Gastroesophageal sphincter (tissue), 4 donors: ENCODE data around the gene CEP112. TPM values are rescaled to one million over a fixed set of nuclear protein-coding genes. Genes with fewer than 3 reads are reported as not detected.

Source experiments
- ATAC-seq: fragments of 150-250 bp; one replicate; pipeline ENCODE4 v1.9.1; 2016; ENCODE audit warnings: mild to moderate bottlenecking, moderate library complexity
- H3K27ac ChIP-seq, 4 donors: fragments of 200-600 bp; sonication (generic) in 3 of 4; 1 replicate in 3 of 4; 2 replicates in 1 of 4; pipeline ENCODE4 v1.5.1; 2016 to 2019
- H3K27me3 ChIP-seq: fragments of 200-600 bp; sonication (generic); one replicate; pipeline ENCODE4 v1.5.1; 2019
- H3K36me3 ChIP-seq, 2 donors: fragments of 200-600 bp; sonication (generic); one replicate each; pipeline ENCODE4 v1.5.1; 2019; ENCODE audit warnings: control low read depth in 1 of 2
- H3K4me1 ChIP-seq, 3 donors: fragments of 200-600 bp; sonication (generic); 1 replicate in 2 of 3; 2 replicates in 1 of 3; pipeline ENCODE4 v1.5.1; 2016 to 2019; ENCODE audit warnings: control low read depth in 2 of 3
- H3K4me3 ChIP-seq, 2 donors: fragments of 200-600 bp; sonication (generic); one replicate each; pipeline ENCODE4 v1.5.1; 2019; ENCODE audit warnings: mild to moderate bottlenecking in 1 of 2, moderate library complexity in 1 of 2
- H3K9me3 ChIP-seq, 3 donors: fragments of 200-600 bp; sonication (generic); one replicate each; pipeline ENCODE4 v1.5.1; 2017 to 2019; ENCODE audit warnings: control low read depth in 2 of 3
- EP300 ChIP-seq: sonication (generic); formaldehyde crosslinking; IDR thresholded peaks from one replicate; pipeline ENCODE4 v1.6.1; 2017; ENCODE audit warnings: antibody characterized with exemption, mild to moderate bottlenecking
- POLR2A ChIP-seq, 2 donors: fragments of 450-650 bp; IDR thresholded peaks; one replicate each; pipeline ENCODE4 v1.6.1; 2017; ENCODE audit warnings: antibody characterized with exemption in 2 of 2, mild to moderate bottlenecking in 2 of 2, moderate library complexity in 1 of 2
- POLR2AphosphoS5 ChIP-seq: sonication (generic); formaldehyde crosslinking; IDR thresholded peaks from one replicate; pipeline ENCODE4 v1.6.1; 2017; ENCODE audit warnings: antibody characterized with exemption
- WGBS, 2 donors: methylation state at CpG; one replicate each; pipeline ENCODE4 v1.1.5; 2018; ENCODE audit warnings: low coverage in 1 of 2; 5-methylcytosine and 5-hydroxymethylcytosine counted together
- total RNA-seq, 4 donors: library from RNA; depleted of rRNA; stranded (reverse); fragments of >200 nt; gene quantifications; one replicate each; pipeline ENCODE4 v1.1.0, GENCODE V29; 2016
- TF ChIP-seq, protein P1 (sequence below), 4 experiments: fragments of 200-600 bp in 2 of 4; fragments of 450-650 bp in 2 of 4; sonication (generic) in 1 of 4; IDR thresholded peaks; one replicate each; pipeline ENCODE4 v1.5.1; 2017 to 2019; ENCODE audit warnings: antibody characterized with exemption in 4 of 4, mild to moderate bottlenecking in 2 of 4, moderate library complexity in 2 of 4

CEP112 gene
- total RNA-seq, 4 donors from 2014 or later = 21.9 to 38.2 (median 27.0) TPM

- peak overlapping the region in 1 of 4 donors; percentile 16 for H3K27ac ChIP-seq
Observed at GRCh38 chr17:65704731-65705130, 487.2 kb downstream of the CEP112 start.

DNA sequence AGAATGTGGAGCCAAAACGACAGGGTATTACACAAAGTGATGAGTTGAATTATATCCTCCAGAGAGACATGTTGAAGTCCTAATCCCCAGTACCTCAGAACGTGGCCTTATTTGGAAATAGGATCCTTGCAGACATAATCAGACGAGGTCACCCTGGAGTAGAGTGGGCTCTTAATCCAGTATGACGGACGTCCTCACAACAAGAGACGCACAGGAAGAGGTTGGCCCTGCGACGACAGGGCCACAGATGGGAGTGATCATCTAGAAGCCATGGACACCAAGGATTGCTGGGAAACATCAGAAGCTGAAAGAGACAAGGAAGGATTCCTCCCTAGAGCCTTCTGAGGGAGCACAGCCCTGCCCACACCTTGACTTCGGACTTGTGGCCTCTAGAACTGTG, 488.0 kb downstream of the CEP112 start:
- H3K27me3 ChIP-seq = no peaks in the 10 kb centered on the region
- 86 to 87% methylated on average over 7 to 9 of the region's 9 CpGs for WGBS, 2 donors
- no peaks in the 10 kb centered on the region for H3K9me3 ChIP-seq
- H3K4me3 ChIP-seq = no peak overlapping the region
- H3K4me1 ChIP-seq = peaks cover 0 to 42% (median 15%) of the 10 kb centered on the region in 3 donors
- ATAC-seq = no peak
- no peaks in the 10 kb centered on the region for H3K36me3 ChIP-seq
- TF ChIP-seq POLR2A (IDR thresholded peaks at IDR 0.05) = no peak
- TF ChIP-seq, protein P1, sequence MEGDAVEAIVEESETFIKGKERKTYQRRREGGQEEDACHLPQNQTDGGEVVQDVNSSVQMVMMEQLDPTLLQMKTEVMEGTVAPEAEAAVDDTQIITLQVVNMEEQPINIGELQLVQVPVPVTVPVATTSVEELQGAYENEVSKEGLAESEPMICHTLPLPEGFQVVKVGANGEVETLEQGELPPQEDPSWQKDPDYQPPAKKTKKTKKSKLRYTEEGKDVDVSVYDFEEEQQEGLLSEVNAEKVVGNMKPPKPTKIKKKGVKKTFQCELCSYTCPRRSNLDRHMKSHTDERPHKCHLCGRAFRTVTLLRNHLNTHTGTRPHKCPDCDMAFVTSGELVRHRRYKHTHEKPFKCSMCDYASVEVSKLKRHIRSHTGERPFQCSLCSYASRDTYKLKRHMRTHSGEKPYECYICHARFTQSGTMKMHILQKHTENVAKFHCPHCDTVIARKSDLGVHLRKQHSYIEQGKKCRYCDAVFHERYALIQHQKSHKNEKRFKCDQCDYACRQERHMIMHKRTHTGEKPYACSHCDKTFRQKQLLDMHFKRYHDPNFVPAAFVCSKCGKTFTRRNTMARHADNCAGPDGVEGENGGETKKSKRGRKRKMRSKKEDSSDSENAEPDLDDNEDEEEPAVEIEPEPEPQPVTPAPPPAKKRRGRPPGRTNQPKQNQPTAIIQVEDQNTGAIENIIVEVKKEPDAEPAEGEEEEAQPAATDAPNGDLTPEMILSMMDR (IDR thresholded peaks at IDR 0.05) = no peak
- no peak for TF ChIP-seq POLR2AphosphoS5
- TF ChIP-seq EP300 = no peak
- H3K27ac ChIP-seq = no peak overlapping the region

More at GRCh38 chr17:65704731-65705130, 487.2 kb downstream of the CEP112 start:
- TF ChIP-seq EP300 (no peak), POLR2AphosphoS5 (no peak), POLR2A (IDR thresholded peaks at IDR 0.05) (no peak)
- TF ChIP-seq, protein P1 (IDR thresholded peaks at IDR 0.05) = no peak
- Histone ChIP-seq H3K4me1 (peaks cover 0 to 47% (median 15%) of the 10 kb centered on the region in 3 donors), H3K36me3 (no peaks in the 10 kb centered on the region), H3K9me3 (no peaks in the 10 kb centered on the region), H3K4me3 (no peak overlapping the region), H3K27me3 (no peaks in the 10 kb centered on the region)
- 55% methylated on average over 5 of the region's 5 CpGs for WGBS, 2 donors
- ATAC-seq = no peak

DNA sequence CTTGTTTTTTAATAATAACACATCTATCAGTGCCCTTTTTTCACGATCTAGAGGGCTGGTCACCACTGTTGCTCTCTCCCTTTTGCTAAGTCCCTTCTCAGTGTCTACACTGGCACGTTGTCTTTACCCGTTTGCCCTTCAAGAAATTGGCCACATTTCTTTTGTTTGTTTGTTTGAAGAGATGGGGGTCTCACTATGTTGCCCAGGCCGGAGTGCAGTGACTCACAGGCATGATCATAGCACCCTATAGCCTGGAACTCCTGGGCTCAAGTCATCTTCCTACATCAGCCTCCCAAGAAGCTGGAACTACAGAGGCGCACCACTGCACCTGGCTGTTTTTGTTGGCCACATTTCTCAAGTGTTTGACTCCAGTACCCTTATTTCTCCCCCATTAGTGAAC, 492.5 kb downstream of the CEP112 start:
- Histone ChIP-seq H3K36me3 (no peaks in the 10 kb centered on the region), H3K27ac (no peak overlapping the region), H3K4me3 (no peak overlapping the region), H3K9me3 (no peaks in the 10 kb centered on the region), H3K27me3 (no peaks in the 10 kb centered on the region), H3K4me1 (peaks cover 0 to 12% (median 0%) of the 10 kb centered on the region in 3 donors)
- ATAC-seq = no peak
- WGBS, 2 donors = 87 to 88% methylated on average over 4 to 5 of the region's 5 CpGs
- TF ChIP-seq POLR2A (IDR thresholded peaks at IDR 0.05) = no peak
- TF ChIP-seq, protein P1 (IDR thresholded peaks at IDR 0.05) = no peak
- no peak for TF ChIP-seq EP300
- TF ChIP-seq POLR2AphosphoS5 = no peak

GRCh38 chr17:65698381-65699061, 493.4 kb downstream of the CEP112 start:
- TF ChIP-seq EP300 (no peak), POLR2A (IDR thresholded peaks at IDR 0.05) (no peak), POLR2AphosphoS5 (no peak)
- TF ChIP-seq, protein P1 (IDR thresholded peaks at IDR 0.05) = no peak
- Histone ChIP-seq H3K27me3 (no peaks in the 10 kb centered on the region), H3K4me3 (no peak overlapping the region), H3K27ac (no peak overlapping the region), H3K4me1 (peaks cover 0 to 10% (median 0%) of the 10 kb centered on the region in 3 donors), H3K36me3 (no peaks in the 10 kb centered on the region), H3K9me3 (no peaks in the 10 kb centered on the region)
- no peak for ATAC-seq
- WGBS, 2 donors = 59 to 67% methylated on average over 11 of the region's 11 CpGs

GRCh38 chr17:65697661-65698060, 494.3 kb downstream of the CEP112 start:
- no peak for ATAC-seq
- 92 to 100% methylated on average over 3 to 4 of the region's 4 CpGs for WGBS, 2 donors
- peaks cover 0 to 10% (median 0%) of the 10 kb centered on the region in 3 donors for H3K4me1 ChIP-seq
- no peak overlapping the region for H3K4me3 ChIP-seq
- no peak overlapping the region for H3K27ac ChIP-seq
- no peaks in the 10 kb centered on the region for H3K36me3 ChIP-seq
- TF ChIP-seq POLR2AphosphoS5 = no peak
- TF ChIP-seq, protein P1 (IDR thresholded peaks at IDR 0.05) = no peak
- TF ChIP-seq POLR2A (IDR thresholded peaks at IDR 0.05) = no peak
- TF ChIP-seq EP300 = no peak
- no peaks in the 10 kb centered on the region for H3K27me3 ChIP-seq
- H3K9me3 ChIP-seq = no peaks in the 10 kb centered on the region
